ENCODE results near the gene DEFB112. TPM values are rescaled to one million over a fixed set of nuclear protein-coding genes. Genes with fewer than 3 reads are reported as not detected.
A peak's percentile ranks its signal among the peaks of the same experiment; 100 is the strongest.

DEFB112 gene
- total RNA-seq, 1 donor from 2014 or later = not detected

DNA sequence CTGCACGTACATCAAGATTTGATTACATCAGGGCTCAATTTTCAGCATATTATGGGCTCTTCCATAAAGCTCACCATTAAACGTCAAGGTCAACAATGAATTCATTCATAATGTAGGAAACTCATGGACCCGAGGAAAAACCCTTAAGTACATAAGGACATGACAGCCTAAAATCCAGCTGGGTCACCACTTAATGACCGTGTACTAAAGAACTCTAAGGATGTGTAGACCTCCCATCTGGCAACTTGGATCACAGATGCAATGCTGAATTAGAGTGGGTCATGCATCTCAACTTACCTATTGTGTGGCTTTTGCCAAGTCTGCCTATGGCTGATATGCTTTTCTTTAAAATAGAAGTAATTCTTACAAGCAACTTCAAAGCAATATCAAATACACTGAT lies 26.7 kb upstream of the DEFB112 start:
- H3K36me3 ChIP-seq (ENCODE audit: control insufficient read depth, insufficient read depth, low read length) = no peaks in the 10 kb centered on the region
- no peak overlapping the region for H3K4me3 ChIP-seq (ENCODE audit: low read depth, low read length)
- no peaks in the 10 kb centered on the region for H3K27me3 ChIP-seq (ENCODE audit: control insufficient read depth, insufficient read depth, low read length)
- TF ChIP-seq, protein P1, sequence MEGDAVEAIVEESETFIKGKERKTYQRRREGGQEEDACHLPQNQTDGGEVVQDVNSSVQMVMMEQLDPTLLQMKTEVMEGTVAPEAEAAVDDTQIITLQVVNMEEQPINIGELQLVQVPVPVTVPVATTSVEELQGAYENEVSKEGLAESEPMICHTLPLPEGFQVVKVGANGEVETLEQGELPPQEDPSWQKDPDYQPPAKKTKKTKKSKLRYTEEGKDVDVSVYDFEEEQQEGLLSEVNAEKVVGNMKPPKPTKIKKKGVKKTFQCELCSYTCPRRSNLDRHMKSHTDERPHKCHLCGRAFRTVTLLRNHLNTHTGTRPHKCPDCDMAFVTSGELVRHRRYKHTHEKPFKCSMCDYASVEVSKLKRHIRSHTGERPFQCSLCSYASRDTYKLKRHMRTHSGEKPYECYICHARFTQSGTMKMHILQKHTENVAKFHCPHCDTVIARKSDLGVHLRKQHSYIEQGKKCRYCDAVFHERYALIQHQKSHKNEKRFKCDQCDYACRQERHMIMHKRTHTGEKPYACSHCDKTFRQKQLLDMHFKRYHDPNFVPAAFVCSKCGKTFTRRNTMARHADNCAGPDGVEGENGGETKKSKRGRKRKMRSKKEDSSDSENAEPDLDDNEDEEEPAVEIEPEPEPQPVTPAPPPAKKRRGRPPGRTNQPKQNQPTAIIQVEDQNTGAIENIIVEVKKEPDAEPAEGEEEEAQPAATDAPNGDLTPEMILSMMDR (IDR thresholded peaks at IDR 0.05; ENCODE audit: insufficient read depth, low read length, severe bottlenecking) = no peak
- FAIRE-seq = no peak
- no peak for DNase-seq (ENCODE audit: low read depth)

DNA sequence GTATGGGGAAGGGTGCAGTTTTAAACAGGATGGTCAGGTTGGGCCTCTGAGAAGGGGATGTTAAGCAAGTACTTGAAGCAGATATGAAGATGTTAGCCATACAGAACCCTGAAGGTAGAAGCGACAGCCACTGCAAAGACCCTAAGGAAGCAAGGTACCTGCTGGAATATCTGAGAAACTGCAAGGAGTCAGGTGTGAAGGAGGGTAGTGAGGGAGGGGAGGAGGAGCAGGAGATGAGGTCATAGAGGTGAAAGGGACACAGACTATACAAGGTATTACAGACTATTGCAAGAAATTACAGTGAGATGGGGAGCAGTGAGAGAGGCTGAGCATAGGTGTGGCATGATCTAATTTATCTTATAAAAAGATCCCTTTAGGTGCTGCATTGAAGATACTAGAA lies 22.2 kb upstream of the DEFB112 start:
- FAIRE-seq = no peak
- DNase-seq (ENCODE audit: low read depth) = no peak

DNA sequence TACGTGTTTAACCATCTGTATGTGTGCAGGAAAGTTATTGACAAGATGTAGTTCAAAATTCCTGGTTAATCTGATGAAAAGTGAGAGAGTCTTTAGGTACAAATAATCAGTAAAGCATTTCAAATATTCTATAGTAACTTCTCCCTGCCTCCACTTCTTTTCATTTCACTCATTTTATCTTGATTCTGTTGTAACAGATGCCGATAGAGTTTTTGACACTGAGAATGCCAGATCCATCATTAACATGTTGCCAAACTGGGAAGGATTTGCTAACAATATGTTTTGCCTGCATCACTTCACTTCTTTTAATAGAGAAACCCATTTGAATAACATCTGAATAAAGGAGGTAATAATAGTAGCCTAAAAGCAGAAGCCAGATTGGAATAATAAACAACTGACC lies 20.4 kb upstream of the DEFB112 start:
- no peaks in the 10 kb centered on the region for H3K27me3 ChIP-seq (ENCODE audit: control insufficient read depth, insufficient read depth, low read length)
- FAIRE-seq = no peak

More for the DNA sequence above, 22.2 kb upstream of the DEFB112 start:
- no peak overlapping the region for H3K4me3 ChIP-seq (ENCODE audit: low read depth, low read length)
- no peaks in the 10 kb centered on the region for H3K27me3 ChIP-seq (ENCODE audit: control insufficient read depth, insufficient read depth, low read length)
- H3K36me3 ChIP-seq (ENCODE audit: control insufficient read depth, insufficient read depth, low read length) = no peaks in the 10 kb centered on the region
- TF ChIP-seq, protein P1 (IDR thresholded peaks at IDR 0.05; ENCODE audit: insufficient read depth, low read length, severe bottlenecking) = no peak

DNA sequence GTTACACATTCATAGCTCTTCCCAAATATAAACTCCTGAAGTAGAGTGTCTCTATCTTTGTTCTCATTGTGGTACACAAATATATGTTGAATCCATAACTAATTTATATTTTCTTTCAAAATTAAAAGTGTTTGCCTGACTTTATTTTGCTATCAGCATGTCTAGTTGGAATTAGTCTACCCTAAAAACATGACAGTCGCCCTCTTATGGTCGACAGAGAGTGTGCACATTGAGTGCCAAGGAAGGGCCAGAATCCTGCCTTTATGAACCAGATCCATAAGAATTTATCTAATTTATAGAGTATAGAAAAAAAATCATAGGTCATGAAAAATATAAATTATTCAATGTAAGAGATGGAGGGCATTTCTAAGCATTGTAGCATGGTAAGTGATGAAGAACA lies 12.3 kb upstream of the DEFB112 start:
- TF ChIP-seq, protein P1 (IDR thresholded peaks at IDR 0.05; ENCODE audit: insufficient read depth, low read length, severe bottlenecking) = peak; percentile 45
- DNase-seq (ENCODE audit: low read depth) = peak; percentile 32
- FAIRE-seq = no peak
- no peaks in the 10 kb centered on the region for H3K27me3 ChIP-seq (ENCODE audit: control insufficient read depth, insufficient read depth, low read length)
- no peak overlapping the region for H3K4me3 ChIP-seq (ENCODE audit: low read depth, low read length)
- no peaks in the 10 kb centered on the region for H3K36me3 ChIP-seq (ENCODE audit: control insufficient read depth, insufficient read depth, low read length)

More for the DNA sequence above, 20.4 kb upstream of the DEFB112 start:
- H3K4me3 ChIP-seq (ENCODE audit: low read depth, low read length) = no peak overlapping the region
- TF ChIP-seq, protein P1 (IDR thresholded peaks at IDR 0.05; ENCODE audit: insufficient read depth, low read length, severe bottlenecking) = no peak
- DNase-seq (ENCODE audit: low read depth) = no peak
- H3K36me3 ChIP-seq (ENCODE audit: control insufficient read depth, insufficient read depth, low read length) = no peaks in the 10 kb centered on the region

DNA sequence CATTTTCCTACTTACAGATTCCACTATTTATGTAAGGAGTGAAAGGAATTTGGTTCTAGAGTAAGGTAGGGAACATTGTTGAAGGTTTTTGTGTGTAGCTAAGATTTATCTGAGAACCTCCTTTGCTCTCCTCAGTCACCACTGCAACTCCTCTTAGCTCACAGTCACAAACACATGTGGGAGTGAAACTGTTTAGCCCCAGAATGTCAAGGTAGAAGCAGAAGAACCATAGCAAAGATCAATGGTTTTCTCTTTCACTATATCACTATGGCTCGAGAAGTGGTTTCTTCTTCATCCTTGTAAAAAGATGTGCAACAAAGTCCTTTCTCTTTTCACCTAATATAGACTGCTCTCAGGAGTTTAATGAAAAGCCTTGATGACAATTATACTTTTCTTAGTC lies 6.5 kb upstream of the DEFB112 start:
- FAIRE-seq (no peak), DNase-seq (ENCODE audit: low read depth) (no peak)
- TF ChIP-seq, protein P1 (IDR thresholded peaks at IDR 0.05; ENCODE audit: insufficient read depth, low read length, severe bottlenecking) = no peak
- no peaks in the 10 kb centered on the region for H3K27me3 ChIP-seq (ENCODE audit: control insufficient read depth, insufficient read depth, low read length)
- H3K4me3 ChIP-seq (ENCODE audit: low read depth, low read length) = no peak overlapping the region
- H3K36me3 ChIP-seq (ENCODE audit: control insufficient read depth, insufficient read depth, low read length) = no peaks in the 10 kb centered on the region

DNA sequence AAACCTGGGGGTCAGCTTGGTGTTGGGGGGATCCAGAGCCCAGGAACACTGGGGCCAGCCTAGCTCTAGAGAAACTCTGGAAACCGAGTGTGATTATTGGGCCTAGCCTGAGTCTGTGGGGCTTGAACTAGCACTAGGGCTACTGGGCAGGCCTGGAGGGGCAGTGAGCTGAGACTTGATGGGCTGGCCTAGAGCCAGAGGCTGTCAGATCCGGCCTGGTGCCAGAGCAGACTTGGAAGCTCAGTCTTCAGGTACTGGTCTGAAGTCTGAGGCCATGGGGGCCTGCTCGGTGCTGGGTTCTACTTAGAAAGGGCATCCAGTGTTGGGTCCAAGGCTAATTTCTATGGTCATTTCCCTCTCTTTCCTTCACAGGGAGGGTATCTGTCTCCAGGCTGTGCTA lies 2.7 kb downstream of the DEFB112 start:
- no peaks in the 10 kb centered on the region for H3K27me3 ChIP-seq (ENCODE audit: control insufficient read depth, insufficient read depth, low read length)
- no peaks in the 10 kb centered on the region for H3K36me3 ChIP-seq (ENCODE audit: control insufficient read depth, insufficient read depth, low read length)
- DNase-seq (ENCODE audit: low read depth) (no peak), FAIRE-seq (no peak)
- H3K4me3 ChIP-seq (ENCODE audit: low read depth, low read length) = no peak overlapping the region
- TF ChIP-seq, protein P1 (IDR thresholded peaks at IDR 0.05; ENCODE audit: insufficient read depth, low read length, severe bottlenecking) = no peak
